NK-92 treated with Interleukin-12 subunit alpha and Interleukin-12 subunit beta, amount 100 ng/mL, for 24 hours (cell line): ENCODE results near the gene MLLT3.
A peak's percentile ranks its signal among the peaks of the same experiment; 100 is the strongest.

ENCODE experiments used
- DNase-seq: peaks from one replicate; lab custom pipeline; 2025; lab: John Stamatoyannopoulos, UW

MLLT3 gene

GRCh38 chr9:20624201-20625002 is 2.1 kb upstream of the MLLT3 start:
- peak; percentile 12 for DNase-seq

- DNase-seq: no peak
These were observed 1.4 kb upstream of the MLLT3 start for GRCh38 chr9:20623748-20624124.

- peak; percentile 34 for DNase-seq
These were observed 885 bp upstream of the MLLT3 start for GRCh38 chr9:20623021-20623747.

- peak; percentile 67 for DNase-seq
These were observed 599 bp downstream of the MLLT3 start for GRCh38 chr9:20621471-20622329.

GRCh38 chr9:20620650-20621470 is 1.4 kb downstream of the MLLT3 start:
- DNase-seq: no peak

- no peak for DNase-seq
These were observed 2.7 kb downstream of the MLLT3 start for GRCh38 chr9:20619487-20620200.

GRCh38 chr9:20618361-20618802 is 3.9 kb downstream of the MLLT3 start:
- no peak for DNase-seq

GRCh38 chr9:20616808-20617207 is 5.5 kb downstream of the MLLT3 start:
- DNase-seq: no peak

GRCh38 chr9:20614602-20615216 is 7.6 kb downstream of the MLLT3 start:
- DNase-seq: no peak

GRCh38 chr9:20611691-20612287 is 10.5 kb downstream of the MLLT3 start:
- no peak for DNase-seq

GRCh38 chr9:20610591-20610990 is 11.7 kb downstream of the MLLT3 start:
- no peak for DNase-seq

- DNase-seq: no peak
These were observed 13.7 kb downstream of the MLLT3 start for GRCh38 chr9:20608582-20608981.

- no peak for DNase-seq
These were observed 15.6 kb downstream of the MLLT3 start for GRCh38 chr9:20606652-20607051.

GRCh38 chr9:20604562-20604961 is 17.7 kb downstream of the MLLT3 start:
- no peak for DNase-seq

- DNase-seq: no peak
These were observed 18.6 kb downstream of the MLLT3 start for GRCh38 chr9:20603524-20604268.

GRCh38 chr9:20601292-20601691 is 21.0 kb downstream of the MLLT3 start:
- no peak for DNase-seq

GRCh38 chr9:20599195-20599594 is 23.1 kb downstream of the MLLT3 start:
- DNase-seq: no peak

GRCh38 chr9:20598367-20598766 is 23.9 kb downstream of the MLLT3 start:
- DNase-seq: no peak

- DNase-seq: no peak
These were observed 24.4 kb downstream of the MLLT3 start for GRCh38 chr9:20597862-20598261.
